GM12878 (cell line): ENCODE measurements around the gene UCKL1.
"Not testable (repeated sequence)": the region's sequence is repeated elsewhere in the genome, so short reads cannot be mapped to it uniquely, and the experiment has no call there.

Experiments
- CHD4 ChIP-seq: fragments of 200-600 bp; sonication (generic); IDR thresholded peaks from 2 replicates; pipeline ENCODE4 v1.6.1; 2016; ENCODE audit warnings: mild to moderate bottlenecking
- CREB1 ChIP-seq: IDR thresholded peaks from 2 replicates; pipeline ENCODE4 v1.6.1; 2012; ENCODE audit warnings: low read depth, mild to moderate bottlenecking, inconsistent platforms
- EP300 ChIP-seq, 2 experiments: fragments of 150-350 bp in 1 of 2; IDR thresholded peaks; 2 replicates each; pipeline ENCODE4 v1.6.1; 2011 to 2012; ENCODE audit warnings: low read depth in 2 of 2, low read length in 2 of 2, borderline replicate concordance in 1 of 2, improper control_type of control experiment in 1 of 2, inconsistent platforms in 1 of 2; ENCODE audit not compliant: control insufficient read depth in 1 of 2
- EZH2 ChIP-seq: IDR thresholded peaks from 2 replicates; pipeline ENCODE4 v1.6.1; 2012; ENCODE audit warnings: low read depth, mild to moderate bottlenecking, control low read depth, inconsistent platforms, low read length, borderline replicate concordance; ENCODE audit not compliant: control insufficient read depth
- POLR2A ChIP-seq: IDR thresholded peaks from 2 replicates; pipeline ENCODE4 v1.6.1; 2011; ENCODE audit warnings: low read depth, mild to moderate bottlenecking, low read length
- TF ChIP-seq, protein P1 (sequence below), 3 experiments: IDR thresholded peaks in 2 of 3; conservative IDR thresholded peaks in 1 of 3; 2 replicates each; pipeline ENCODE4 v1.5.1; 2011; ENCODE audit warnings: low read depth in 3 of 3, low read length in 3 of 3, mild to moderate bottlenecking in 3 of 3, control low read depth in 2 of 3, moderate library complexity in 2 of 3, inconsistent platforms in 1 of 3, mixed read lengths in 1 of 3; ENCODE audit not compliant: control insufficient read depth in 2 of 3, insufficient read depth in 1 of 3; ENCODE audit errors: extremely low read depth in 1 of 3

DNA sequence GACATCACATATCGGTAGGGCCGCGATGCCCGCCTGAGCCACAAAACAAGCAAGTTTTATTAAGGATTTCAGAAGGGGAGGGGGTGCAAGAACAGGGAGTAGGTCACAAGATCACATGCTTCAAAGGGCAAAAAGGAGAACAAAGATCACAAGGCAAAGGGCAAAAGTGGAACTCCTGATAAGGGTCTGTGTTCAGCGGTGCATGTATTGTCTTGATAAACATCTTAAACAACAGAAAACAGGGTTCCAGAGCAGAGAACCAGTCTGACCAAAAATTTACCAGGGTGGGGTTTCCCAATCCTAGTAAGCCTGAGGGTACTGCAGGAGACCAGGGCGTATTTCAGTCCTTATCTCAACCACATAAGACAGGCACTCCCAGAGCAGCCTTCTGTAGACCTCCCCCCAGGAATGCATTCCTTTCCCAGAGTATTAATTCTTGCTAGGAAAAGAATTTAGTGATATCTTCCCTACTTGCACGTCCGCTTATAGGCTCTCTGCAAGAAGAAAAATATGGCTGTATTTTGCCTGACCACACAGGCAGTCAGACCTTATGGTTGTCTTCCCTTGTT, 39.8 kb downstream of the UCKL1 start:
- TF ChIP-seq POLR2A; CREB1; CHD4; EZH2; EP300 (IDR thresholded peaks at IDR 0.05; ENCODE audit: borderline replicate concordance in 1 of 2, control insufficient read depth in 1 of 2, low read depth in 2 of 2, low read length in 2 of 2): not testable (repeated sequence)
- TF ChIP-seq, protein P1, sequence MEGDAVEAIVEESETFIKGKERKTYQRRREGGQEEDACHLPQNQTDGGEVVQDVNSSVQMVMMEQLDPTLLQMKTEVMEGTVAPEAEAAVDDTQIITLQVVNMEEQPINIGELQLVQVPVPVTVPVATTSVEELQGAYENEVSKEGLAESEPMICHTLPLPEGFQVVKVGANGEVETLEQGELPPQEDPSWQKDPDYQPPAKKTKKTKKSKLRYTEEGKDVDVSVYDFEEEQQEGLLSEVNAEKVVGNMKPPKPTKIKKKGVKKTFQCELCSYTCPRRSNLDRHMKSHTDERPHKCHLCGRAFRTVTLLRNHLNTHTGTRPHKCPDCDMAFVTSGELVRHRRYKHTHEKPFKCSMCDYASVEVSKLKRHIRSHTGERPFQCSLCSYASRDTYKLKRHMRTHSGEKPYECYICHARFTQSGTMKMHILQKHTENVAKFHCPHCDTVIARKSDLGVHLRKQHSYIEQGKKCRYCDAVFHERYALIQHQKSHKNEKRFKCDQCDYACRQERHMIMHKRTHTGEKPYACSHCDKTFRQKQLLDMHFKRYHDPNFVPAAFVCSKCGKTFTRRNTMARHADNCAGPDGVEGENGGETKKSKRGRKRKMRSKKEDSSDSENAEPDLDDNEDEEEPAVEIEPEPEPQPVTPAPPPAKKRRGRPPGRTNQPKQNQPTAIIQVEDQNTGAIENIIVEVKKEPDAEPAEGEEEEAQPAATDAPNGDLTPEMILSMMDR (IDR thresholded peaks at IDR 0.05 in 2 of 3, conservative IDR thresholded peaks at IDR 0.05 in 1 of 3; ENCODE audit: control insufficient read depth in 2 of 3, extremely low read depth in 1 of 3, insufficient read depth in 1 of 3, low read depth in 3 of 3, low read length in 3 of 3), result not testable (repeated sequence)
